ENCODE results near the gene MEIKIN.

MEIKIN gene

GRCh38 chr5:131763968-131764367, 181.5 kb downstream of the MEIKIN start:
- Histone ChIP-seq H3K79me2 (ENCODE audit: low read length) (peaks cover 99% of the 10 kb centered on the region), H4K20me1 (ENCODE audit: insufficient read depth, low read length) (peaks cover 3% of the 10 kb centered on the region; the same call in 1 of the 2 replicates), H3K4me2 (ENCODE audit: low read depth, low read length) (no peak overlapping the region)

GRCh38 chr5:131760793-131761192, 184.7 kb downstream of the MEIKIN start:
- no peaks in the 10 kb centered on the region; the same call in 1 of the 2 replicates for H4K20me1 ChIP-seq (ENCODE audit: insufficient read depth, low read length)
- DNase-seq: no peak
- H3K9ac ChIP-seq (ENCODE audit: low read length): no peak overlapping the region
- peaks cover 97% of the 10 kb centered on the region for H3K79me2 ChIP-seq (ENCODE audit: low read length)
- H3K27me3 ChIP-seq (replicated peaks; ENCODE audit: insufficient read depth, low read length): no peaks in the 10 kb centered on the region
- H2AFZ ChIP-seq (ENCODE audit: low read length): no peak overlapping the region
- H3K4me3 ChIP-seq (ENCODE audit: low read length): no peak overlapping the region
- H3K9me2 ChIP-seq (replicated peaks; ENCODE audit: insufficient read depth, low read length): no peaks in the 10 kb centered on the region
- peaks cover 38% of the 10 kb centered on the region for H3K4me1 ChIP-seq (ENCODE audit: low read length)
- H3K36me3 ChIP-seq (replicated peaks; ENCODE audit: insufficient read depth, low read length): no peaks in the 10 kb centered on the region; the same call in 1 of the 2 replicates
- no peak overlapping the region for H3K27ac ChIP-seq (ENCODE audit: low read length)
- H3F3A ChIP-seq (ENCODE audit: insufficient read depth, low read length): peaks cover 16% of the 10 kb centered on the region
- TF ChIP-seq EZH2phosphoT487 (IDR thresholded peaks at IDR 0.05; ENCODE audit: low read length) (no peak), EZH2 (optimal IDR thresholded peaks at IDR 0.05; ENCODE audit: low read depth, low read length) (no peak), CTCF (IDR thresholded peaks at IDR 0.05; ENCODE audit: low read length) (no peak)
- H3K4me2 ChIP-seq (ENCODE audit: low read depth, low read length): no peak overlapping the region
- no peaks in the 10 kb centered on the region for H3K9me3 ChIP-seq (replicated peaks; ENCODE audit: insufficient read depth, low read length)

More at GRCh38 chr5:131763968-131764367, 181.5 kb downstream of the MEIKIN start:
- Histone ChIP-seq H2AFZ (ENCODE audit: low read length) (no peak overlapping the region), H3K4me3 (ENCODE audit: low read length) (no peak overlapping the region), H3K27ac (ENCODE audit: low read length) (no peak overlapping the region), H3K9ac (ENCODE audit: low read length) (no peak overlapping the region), H3K4me1 (ENCODE audit: low read length) (peaks cover 14% of the 10 kb centered on the region), H3K9me2 (replicated peaks; ENCODE audit: insufficient read depth, low read length) (no peaks in the 10 kb centered on the region), H3F3A (ENCODE audit: insufficient read depth, low read length) (peaks cover 2% of the 10 kb centered on the region), H3K9me3 (replicated peaks; ENCODE audit: insufficient read depth, low read length) (no peaks in the 10 kb centered on the region), H3K36me3 (replicated peaks; ENCODE audit: insufficient read depth, low read length) (no peaks in the 10 kb centered on the region; the same call in 1 of the 2 replicates), H3K27me3 (replicated peaks; ENCODE audit: insufficient read depth, low read length) (no peaks in the 10 kb centered on the region)
- DNase-seq: no peak
- no peak for TF ChIP-seq CTCF (IDR thresholded peaks at IDR 0.05; ENCODE audit: low read length)
- TF ChIP-seq EZH2 (optimal IDR thresholded peaks at IDR 0.05; ENCODE audit: low read depth, low read length): no peak
- no peak for TF ChIP-seq EZH2phosphoT487 (IDR thresholded peaks at IDR 0.05; ENCODE audit: low read length)

- H3K27me3 ChIP-seq (replicated peaks; ENCODE audit: insufficient read depth, low read length): no peaks in the 10 kb centered on the region
- no peak overlapping the region for H2AFZ ChIP-seq (ENCODE audit: low read length)
- no peaks in the 10 kb centered on the region for H3K36me3 ChIP-seq (replicated peaks; ENCODE audit: insufficient read depth, low read length)
- H4K20me1 ChIP-seq (ENCODE audit: insufficient read depth, low read length): no peaks in the 10 kb centered on the region; the same call in 1 of the 2 replicates
- peaks cover 97% of the 10 kb centered on the region for H3K79me2 ChIP-seq (ENCODE audit: low read length)
- no peak for DNase-seq
- H3K27ac ChIP-seq (ENCODE audit: low read length): no peak overlapping the region
- peaks cover 38% of the 10 kb centered on the region for H3K4me1 ChIP-seq (ENCODE audit: low read length)
- no peak overlapping the region for H3K4me3 ChIP-seq (ENCODE audit: low read length)
- no peak for TF ChIP-seq EZH2 (optimal IDR thresholded peaks at IDR 0.05; ENCODE audit: low read depth, low read length)
- no peak for TF ChIP-seq CTCF (IDR thresholded peaks at IDR 0.05; ENCODE audit: low read length)
- no peak for TF ChIP-seq EZH2phosphoT487 (IDR thresholded peaks at IDR 0.05; ENCODE audit: low read length)
- H3K9me2 ChIP-seq (replicated peaks; ENCODE audit: insufficient read depth, low read length): no peaks in the 10 kb centered on the region
- no peaks in the 10 kb centered on the region for H3K9me3 ChIP-seq (replicated peaks; ENCODE audit: insufficient read depth, low read length)
- no peak overlapping the region for H3K9ac ChIP-seq (ENCODE audit: low read length)
- peaks cover 16% of the 10 kb centered on the region for H3F3A ChIP-seq (ENCODE audit: insufficient read depth, low read length)
- H3K4me2 ChIP-seq (ENCODE audit: low read depth, low read length): peak overlapping the region; percentile 91; the same call in 1 of the 2 replicates
Measured at GRCh38 chr5:131759704-131760103, 185.8 kb downstream of the MEIKIN start.

Data from MM.1S (cell line).